SIG-M5 (cell line): Measurements from ENCODE around the gene ABCC11.

Experiments used
- DNase-seq: peaks from one replicate; lab custom pipeline; 2025; lab: John Stamatoyannopoulos, UW

Gene ABCC11

GRCh38 chr16:48247311-48247710 lies at the start of gene ABCC11:
Gene ABCC11, minus strand, starts transcription at chr16:48247539. Its CDS starts 15,618 bp downstream, at chr16:48231921.
- DNase-seq = no peak

GRCh38 chr16:48295488-48296281 lies 48.3 kb upstream of the ABCC11 start:
- DNase-seq = no peak

- DNase-seq = no peak
Measured at GRCh38 chr16:48294724-48295123, 47.4 kb upstream of the ABCC11 start.

GRCh38 chr16:48292452-48292851 lies 45.1 kb upstream of the ABCC11 start:
- DNase-seq = no peak

- DNase-seq = no peak
Measured at GRCh38 chr16:48291754-48292153, 44.4 kb upstream of the ABCC11 start.

- DNase-seq = no peak
Measured at GRCh38 chr16:48291303-48291702, 44.0 kb upstream of the ABCC11 start.

GRCh38 chr16:48287239-48287638 lies 39.9 kb upstream of the ABCC11 start:
- DNase-seq = no peak

- no peak for DNase-seq
Measured at GRCh38 chr16:48284772-48285409, 37.6 kb upstream of the ABCC11 start.

GRCh38 chr16:48282636-48283263 lies 35.4 kb upstream of the ABCC11 start:
- DNase-seq = no peak

GRCh38 chr16:48280546-48280945 lies 33.2 kb upstream of the ABCC11 start:
- no peak for DNase-seq

GRCh38 chr16:48279199-48279598 lies 31.9 kb upstream of the ABCC11 start:
- no peak for DNase-seq

- DNase-seq = no peak
Measured at GRCh38 chr16:48277158-48277557, 29.8 kb upstream of the ABCC11 start.

- DNase-seq = no peak
Measured at GRCh38 chr16:48276102-48276501, 28.8 kb upstream of the ABCC11 start.

GRCh38 chr16:48274476-48274875 lies 27.1 kb upstream of the ABCC11 start:
- DNase-seq = no peak

- DNase-seq = no peak
Measured at GRCh38 chr16:48272837-48273421, 25.6 kb upstream of the ABCC11 start.

- no peak for DNase-seq
Measured at GRCh38 chr16:48271728-48272127, 24.4 kb upstream of the ABCC11 start.

GRCh38 chr16:48269011-48269410 lies 21.7 kb upstream of the ABCC11 start:
- DNase-seq = no peak

- DNase-seq = no peak
Measured at GRCh38 chr16:48262631-48263030, 15.3 kb upstream of the ABCC11 start.

- no peak for DNase-seq
Measured at GRCh38 chr16:48261569-48261968, 14.2 kb upstream of the ABCC11 start.

GRCh38 chr16:48256579-48257177 lies 9.3 kb upstream of the ABCC11 start:
- no peak for DNase-seq

GRCh38 chr16:48252013-48252412 lies 4.7 kb upstream of the ABCC11 start:
- no peak for DNase-seq

- no peak for DNase-seq
Measured at GRCh38 chr16:48250520-48251278, 3.4 kb upstream of the ABCC11 start.
